NCI-H1930 (cell line): ENCODE measurements around the gene OBI1.

Source experiments
- DNase-seq, 2 experiments: peaks; one replicate each; lab custom pipeline; 2025; lab: John Stamatoyannopoulos, UW

OBI1 gene

DNA sequence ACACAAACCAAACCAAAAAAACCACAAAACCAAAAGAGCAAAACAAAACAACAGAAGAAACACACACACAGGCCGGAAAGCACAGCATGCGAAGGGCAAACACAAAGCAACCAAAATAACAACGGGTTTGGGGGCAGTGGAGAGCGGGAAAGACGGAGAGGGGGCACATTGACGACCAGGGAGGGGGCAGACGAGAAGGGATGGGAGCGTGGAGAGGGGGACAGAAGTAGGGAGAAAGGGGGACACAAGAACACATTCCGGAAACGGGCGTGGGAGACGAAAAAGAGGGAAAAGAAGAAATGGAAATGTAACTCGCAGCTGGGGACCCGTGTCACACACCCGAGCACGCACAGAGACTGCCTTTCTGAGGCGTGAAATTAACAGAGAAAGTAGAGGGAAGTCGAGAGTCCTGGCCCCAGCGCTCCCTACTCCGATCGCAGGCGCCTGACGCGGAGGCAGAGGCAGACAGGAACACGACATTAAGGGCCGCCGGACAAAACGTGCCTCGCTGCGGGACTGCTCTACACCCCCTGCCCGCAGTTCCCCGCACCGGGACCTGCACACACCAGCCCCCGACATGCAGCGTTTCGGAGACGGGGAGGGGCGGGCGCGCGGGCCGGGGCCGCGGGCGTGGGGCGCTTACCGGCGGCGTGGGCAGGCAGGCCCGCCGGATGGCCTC is 56.3 kb downstream of the OBI1 start:
- DNase-seq: no peak

DNA sequence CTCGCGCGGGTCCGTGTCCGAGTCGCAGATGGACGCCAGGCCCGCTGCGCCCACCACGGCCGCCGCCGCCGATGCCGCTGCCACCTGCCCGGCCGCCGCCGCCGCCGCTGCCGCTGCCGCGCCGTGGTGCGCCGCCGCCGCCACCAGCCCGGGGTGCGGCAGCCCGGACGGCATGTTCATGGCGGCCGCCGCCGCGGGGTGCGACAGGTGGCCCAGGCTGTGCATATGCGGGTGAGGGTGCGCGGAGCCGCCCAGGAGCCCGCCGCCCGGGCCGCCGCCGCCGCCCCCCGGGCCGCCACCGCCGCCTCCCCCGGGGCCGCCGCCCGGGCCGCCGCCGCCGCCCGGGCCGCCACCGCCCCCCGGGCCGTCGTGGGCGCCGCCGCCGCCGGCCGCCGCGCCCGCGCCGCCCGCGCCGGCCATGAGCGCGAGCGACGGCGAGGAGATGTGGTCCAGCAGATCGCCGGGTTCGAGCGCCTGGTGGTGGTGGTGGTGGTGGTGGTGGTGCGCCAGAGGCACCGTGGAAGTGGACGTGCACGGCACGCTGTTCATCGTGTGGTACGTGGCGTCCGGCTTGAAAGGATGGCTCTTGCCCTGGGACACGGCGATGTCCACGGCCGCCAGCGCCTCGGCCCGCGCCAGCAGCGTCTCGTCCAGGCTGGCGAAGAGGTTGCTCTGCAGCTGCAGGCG is 56.9 kb downstream of the OBI1 start:
- no peak for DNase-seq

DNA sequence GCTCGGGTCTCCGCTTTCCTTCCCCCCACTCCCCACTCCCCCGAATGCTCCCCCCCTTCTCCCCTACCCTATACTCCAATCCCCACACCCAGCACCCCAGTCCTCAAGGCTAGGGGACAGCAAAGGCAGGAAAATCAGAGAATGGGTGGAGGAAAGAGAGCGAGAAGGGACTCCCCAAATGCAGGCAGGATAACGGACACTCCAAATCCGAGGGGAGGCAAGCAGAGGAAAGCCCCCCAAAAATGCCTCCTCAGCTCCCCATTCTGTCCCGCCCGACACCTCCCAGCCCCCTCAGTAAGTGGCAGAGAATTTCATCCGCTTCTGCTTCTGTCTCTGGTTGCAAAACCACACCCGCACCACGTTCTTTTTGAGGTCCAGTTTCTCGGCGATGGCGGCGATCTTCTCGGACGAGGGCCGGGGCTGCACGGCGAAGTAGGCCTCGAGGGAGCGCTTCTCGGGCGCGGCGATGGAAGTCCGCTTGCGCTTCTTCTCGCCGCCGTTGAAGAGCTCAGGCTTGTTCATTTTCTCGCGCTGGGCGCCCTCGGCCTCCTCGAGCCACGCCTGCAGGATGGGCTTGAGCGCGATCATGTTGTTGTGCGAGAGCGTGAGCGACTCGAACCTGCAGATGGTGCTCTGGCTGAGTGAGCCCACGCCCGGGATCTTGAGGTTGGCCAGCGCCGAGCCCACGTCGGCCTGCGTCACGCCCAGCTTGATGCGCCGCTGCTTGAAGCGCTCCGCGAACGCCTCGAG is 57.7 kb downstream of the OBI1 start:
- DNase-seq: no peak

DNA sequence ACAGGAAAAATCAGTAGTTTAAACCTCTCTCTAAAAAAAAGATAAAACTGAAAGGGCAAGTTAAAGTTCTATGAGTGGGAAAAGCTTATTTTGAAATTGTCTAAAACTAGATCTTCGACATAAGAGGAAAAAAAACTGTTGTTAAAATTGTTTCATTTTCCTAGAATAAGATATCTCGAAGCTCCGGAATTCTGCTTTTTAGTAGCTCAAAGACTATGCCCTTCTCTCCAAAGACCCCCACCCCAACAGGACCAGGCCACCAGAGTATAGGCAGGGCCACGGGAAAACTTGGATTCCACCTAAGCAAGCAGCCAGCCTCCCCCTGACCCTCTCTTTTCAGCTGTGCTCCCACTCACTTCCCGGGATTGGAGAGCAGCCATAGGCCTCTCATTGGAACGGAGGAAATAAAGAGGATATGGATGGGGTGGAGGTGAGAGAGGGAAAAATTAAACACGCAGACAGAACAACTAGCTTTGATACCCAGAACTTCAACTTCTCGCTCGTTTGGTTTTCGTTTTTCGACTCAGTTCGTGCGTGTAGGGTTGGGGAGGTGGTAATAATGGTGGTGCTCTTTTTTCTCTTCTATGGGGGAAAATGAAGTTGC is 58.6 kb downstream of the OBI1 start:
- no peak for DNase-seq

DNA sequence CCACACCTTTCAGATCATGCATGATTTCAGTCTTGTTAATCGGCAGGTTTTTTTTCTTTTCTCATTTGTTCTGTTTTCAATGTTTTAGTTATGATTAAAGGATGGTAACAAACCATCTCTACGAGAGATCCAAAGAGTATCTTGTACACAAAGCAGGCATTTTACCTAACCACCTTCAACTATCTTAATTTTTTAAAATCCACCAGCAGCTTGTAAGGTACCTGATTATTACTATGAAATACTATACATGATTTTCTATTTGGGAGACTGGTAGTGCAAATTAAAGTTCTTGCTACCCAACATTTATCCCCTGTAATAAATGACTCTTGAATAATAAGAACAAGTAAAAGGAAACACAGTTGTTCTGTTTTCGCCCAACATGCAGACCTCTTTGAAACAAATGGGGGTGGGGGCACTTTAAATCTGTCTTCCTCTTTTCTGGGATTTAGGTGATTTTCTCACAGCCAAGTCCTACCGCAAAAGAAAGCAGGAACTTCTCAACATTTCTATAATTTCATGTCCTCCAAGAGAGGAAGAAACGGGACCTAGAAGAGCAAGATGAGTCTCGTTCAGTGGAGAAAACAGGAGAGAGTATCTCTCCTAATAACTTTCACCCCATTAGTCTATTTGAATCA is 59.2 kb downstream of the OBI1 start:
- DNase-seq: no peak

DNA sequence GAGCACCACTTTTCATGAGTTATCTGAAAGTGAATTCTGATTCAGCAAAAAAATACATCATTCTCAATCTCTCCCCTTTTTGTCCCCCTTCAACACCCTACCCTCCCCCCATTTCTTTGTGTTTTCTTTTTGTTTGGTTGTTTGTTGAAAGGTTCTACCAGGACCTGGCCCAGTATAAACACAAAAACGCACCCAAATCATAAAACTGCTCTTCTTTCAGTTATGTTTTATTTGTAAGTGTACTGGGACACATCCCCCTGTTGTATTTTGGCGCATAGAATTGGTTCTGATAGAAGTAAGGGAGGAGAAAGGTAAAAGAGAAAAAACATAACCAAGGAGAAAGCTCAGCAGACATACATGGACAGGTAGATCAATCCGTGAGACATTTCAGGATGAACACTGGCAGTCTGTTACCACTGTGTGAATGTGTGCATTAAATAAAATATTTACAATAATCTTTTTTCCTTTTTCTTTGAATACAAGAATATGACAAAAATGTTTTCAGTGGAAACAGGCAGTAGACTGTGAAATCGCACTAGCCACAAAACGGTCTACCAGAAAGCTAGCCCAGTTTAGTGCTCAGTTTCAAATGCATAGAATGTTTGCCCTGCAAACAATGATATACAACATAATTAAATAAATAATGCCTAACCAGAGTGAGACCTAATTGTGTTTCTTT is 59.9 kb downstream of the OBI1 start:
- DNase-seq: no peak

DNA sequence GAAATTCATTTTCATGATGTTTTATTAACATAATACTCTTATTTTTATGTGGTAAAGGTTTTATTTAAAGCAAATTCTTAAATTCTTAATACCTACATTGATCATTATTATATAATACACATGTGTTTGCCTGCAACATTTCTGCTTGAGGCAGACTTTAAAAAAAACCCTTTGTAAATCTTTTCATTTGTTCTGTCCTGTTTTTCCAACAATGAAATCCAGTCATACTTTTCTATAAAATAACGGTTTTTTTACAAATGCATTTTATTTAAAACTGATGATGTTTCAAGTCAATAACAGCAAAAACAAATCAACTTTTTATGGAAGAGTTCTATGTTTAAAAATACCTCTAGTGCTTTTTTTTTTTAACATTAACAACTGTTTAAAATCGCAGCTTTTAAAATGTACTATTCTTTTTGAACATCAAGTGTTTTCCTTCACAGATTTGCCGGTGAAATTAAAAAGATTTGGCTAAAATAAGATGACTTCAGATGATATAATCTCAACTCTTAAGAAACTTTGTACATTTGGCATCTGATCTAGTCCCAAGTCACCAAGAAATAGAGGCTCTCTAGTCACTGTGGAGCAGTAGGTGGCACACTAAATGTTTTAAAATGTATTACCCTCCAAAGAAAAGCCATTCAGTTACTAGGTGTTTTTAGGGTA is 60.7 kb downstream of the OBI1 start:
- no peak for DNase-seq

DNA sequence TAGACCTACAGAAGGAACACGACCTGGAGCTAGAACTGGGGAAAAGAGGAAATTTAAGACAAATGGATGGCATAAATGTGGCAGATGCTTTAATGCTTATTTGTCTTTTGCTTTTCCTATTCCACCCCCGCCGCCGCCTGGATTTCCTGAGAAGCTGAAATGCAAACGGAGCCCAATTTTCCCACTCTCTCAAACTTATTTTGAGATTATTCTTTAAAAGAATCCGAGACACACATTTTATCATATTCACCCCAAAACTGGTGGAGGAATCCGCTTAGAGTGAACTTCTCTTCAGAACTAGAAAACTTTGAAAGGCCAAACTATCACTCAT is 61.4 kb downstream of the OBI1 start:
- DNase-seq: no peak

DNA sequence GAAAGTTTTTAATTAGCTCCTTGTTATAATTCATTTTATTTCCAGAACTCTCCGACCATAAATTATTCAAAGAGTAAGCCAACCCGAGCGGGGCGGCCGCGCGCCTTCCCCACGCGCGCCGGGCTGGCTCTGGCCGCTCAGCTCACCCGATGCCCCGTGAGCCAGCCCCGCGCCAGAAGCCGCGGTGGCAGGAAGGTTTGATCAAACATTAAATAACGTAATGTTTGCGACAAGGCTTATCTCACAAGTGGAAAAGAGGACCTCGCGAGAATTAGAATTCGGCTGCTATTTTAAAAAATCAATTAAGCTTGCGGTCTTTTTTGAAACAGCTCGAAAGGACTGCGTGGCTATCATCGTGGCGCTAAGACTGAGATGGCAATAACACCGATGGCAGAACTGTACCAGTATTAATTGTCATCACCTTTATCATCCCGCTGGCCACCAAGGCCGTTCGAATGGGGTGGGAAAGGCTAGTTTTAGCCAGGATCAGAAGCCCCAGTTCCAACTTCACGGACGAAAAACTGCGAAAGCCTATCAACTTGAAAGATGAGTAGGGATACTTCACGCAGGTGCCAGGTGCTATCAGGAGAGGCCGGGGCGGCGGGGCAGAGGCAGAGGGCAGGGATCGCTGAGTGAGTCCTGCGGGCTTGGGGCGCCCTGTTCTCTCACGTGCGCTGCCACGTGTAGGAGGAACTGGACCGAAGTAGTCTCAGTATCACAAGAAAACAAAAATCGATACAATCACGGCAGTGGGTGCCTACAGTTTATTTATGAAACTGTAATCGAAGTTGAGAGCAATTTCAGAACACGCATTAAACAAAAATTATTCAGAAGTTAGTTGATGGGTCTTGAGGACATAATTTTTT is 62.0 kb downstream of the OBI1 start:
- no peak for DNase-seq

DNA sequence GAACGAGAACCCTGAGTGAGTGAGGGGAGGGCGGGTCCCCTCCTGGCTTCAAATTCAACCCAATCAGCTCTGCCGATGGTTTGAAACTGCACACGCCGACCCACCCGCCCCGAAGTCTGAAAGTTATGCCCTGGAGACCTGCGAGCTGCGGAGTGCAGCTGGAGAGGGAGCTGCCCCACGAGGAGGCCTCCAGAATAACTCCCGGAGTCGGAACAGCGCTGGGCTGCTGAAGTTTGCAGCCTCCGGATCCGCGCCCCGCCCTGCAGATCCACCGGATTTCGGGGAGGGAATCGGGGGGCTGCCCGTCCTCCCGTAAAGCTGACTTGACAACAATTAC is 62.6 kb downstream of the OBI1 start:
- DNase-seq: no peak

DNA sequence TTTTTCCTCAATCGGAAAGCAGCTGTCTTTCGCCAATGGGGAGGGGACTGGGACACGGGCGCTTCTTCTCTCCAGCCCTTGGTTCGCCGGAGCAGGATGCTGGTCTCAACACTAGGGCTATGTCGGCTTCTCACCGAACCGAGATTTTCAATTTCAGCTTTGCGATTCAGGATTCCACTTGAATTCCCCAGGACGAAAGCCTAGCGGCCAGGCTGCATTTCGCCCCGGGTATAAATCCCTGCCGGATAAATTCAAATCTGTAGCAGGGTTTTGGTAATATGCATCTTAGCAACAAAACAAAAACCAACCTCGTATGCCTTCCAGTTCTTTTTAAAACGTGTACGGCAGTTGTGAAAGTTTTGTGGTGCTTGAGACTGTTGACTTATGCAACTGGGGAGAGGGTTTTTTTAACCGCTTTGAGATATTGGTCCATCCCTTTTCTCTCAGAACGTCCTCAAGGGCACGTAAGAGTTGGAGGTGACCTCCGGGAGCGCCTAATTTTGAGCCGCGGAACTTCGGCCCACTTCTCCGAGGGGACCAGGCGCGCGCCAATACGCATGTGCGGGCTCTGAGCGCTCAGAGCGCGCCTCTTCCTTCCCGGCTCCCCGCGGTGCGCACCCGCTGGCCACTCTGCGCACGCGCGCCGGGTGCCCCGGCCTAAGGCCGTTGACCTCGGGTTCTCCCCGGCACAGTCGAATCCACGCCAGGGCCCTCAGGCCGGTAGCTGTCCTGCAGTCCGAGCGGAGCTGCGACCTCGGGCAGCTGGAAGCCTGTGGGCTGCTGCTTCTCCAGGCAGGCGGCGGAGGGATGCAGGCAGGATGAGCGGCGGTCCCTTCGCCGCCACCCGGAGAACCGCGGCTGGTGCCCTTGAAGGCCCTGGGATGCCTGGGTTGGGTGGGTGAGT is 63.2 kb downstream of the OBI1 start:
- DNase-seq: peak in 1 of 2 experiments; percentile 10

DNA sequence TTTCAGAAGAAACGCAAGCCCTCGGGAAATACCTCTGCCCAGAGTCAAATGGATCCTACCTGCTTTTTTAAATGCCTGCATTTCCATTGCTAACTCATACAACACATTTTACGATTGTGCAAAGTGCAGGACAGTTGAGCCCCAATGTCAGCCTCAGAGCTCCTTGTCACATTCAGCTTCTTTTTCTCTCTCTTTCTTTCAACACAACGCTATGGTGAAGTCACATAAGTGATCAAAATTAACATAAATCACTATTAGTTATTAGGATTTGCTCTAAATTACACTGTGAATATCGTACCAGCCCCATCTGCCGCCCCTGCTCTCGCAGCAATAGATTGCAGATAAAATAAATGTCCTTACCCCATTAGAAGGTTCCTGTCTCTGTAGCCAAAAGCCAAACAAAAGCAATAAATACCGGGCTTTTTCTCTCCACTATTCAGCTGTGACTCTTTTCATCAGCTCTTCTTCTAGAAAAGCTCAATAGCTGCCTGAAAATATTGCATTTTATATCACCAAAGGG is 64.4 kb downstream of the OBI1 start:
- DNase-seq: no peak

DNA sequence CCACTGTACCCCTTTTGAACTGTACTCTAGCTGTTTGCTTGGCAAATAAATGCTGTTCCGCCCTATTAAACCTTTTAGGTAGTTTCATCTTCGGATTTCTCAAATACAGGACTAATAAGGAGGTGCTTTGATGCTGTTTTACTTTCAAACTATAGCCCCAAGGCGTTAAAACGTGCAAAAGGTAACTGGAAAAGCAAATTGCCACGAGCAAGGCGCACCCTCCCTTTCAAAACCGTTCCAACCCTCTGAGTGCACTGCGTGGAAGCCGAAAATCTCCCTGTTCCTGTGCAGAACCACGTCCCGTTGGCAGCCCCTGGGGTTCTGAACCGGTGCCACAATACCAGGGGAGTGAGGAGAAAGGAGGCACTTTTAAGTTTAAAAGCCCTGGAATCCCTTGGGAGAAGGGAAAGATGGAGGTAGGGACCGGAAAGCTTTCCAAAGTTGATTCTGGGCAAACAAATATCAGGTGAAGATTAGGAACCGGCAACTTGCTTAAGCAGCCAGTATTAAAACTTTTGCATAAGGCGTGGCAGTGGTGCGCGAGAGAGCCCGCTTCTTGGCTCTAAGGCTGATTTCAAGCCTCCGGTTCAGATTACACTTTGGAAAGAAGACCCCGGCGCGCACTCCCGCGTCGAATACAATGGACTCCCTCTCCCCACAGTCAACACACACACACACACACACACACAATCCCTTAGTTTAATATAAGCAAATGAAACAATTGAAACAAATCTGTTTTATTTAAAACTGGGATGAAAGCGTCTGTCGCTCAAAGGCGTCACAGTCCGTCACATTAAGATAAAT is 65.1 kb downstream of the OBI1 start:
- no peak for DNase-seq

DNA sequence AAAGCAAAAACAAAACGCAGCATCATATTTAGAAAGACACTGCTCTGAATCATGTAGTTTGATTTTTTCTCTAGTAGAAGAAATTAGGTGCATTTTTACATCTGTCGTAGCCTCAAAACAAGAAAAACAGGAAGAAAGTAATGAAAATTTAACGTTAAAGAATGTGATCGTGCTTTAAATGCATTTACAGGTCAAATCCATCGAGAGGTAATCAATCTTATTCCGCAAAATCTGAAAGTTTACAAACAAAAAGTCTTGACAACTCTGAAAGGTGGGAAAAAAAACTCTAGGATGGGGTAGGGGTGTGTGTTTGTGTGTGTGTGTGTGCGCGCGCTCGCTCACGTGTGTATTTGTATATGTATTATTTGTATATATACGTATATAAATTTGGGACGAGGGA is 65.8 kb downstream of the OBI1 start:
- no peak for DNase-seq

DNA sequence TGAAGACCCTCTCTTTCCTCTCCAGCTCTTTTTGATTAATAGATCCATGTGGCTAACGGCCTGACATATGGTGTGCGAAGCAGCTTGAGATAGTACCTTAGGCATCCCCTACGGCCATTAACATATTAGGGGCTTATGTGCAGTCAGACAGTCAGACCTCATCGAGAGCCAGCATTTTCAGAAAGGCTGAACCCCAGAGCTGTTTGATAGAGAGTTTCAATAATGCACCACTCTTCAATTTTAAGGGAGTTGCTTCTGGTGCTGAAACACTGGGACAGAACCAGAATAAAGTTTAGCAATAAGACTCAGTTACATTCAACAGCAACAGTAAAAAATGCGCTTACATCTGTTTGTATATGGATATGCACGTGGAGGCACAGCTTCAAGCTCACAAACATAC is 66.4 kb downstream of the OBI1 start:
- no peak for DNase-seq

DNA sequence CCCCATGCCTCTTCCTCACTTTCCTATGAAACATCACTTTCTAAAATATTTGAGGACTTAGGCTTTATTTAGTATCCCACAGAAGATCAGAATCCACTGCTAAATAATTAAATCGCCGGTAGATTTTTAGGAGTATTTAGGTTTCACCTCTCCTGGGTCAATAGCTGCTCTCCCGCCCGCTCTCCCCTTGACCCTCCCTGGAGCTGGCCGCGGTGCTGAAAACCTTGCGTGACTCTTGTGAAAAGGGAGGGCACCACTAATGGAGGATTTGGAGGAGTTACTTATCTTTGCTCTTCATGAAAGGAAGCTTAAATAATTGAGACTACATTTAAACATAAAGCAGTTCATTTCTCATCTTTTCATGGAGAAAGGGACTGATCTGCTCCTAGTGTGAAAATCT is 69.7 kb downstream of the OBI1 start:
- DNase-seq: no peak

DNA sequence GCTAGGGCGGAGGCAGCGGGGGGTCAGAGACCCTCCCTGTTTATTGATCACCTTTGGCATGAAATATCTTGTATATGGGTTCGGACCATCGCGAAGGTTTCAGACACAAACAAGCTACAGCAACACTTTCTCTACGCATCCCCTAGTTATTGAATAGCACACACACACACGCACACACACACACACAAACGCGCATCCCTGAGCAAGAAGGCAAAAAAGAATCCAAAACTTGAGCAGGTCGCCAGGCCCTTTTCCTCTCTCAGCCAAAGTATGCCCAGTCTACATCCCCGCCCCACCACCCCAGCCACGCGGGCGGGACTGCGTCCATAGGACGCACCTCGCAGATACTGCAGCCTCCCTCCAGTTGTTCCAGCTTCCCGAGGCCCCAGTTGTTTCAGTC is 71.6 kb downstream of the OBI1 start:
- DNase-seq: no peak

DNA sequence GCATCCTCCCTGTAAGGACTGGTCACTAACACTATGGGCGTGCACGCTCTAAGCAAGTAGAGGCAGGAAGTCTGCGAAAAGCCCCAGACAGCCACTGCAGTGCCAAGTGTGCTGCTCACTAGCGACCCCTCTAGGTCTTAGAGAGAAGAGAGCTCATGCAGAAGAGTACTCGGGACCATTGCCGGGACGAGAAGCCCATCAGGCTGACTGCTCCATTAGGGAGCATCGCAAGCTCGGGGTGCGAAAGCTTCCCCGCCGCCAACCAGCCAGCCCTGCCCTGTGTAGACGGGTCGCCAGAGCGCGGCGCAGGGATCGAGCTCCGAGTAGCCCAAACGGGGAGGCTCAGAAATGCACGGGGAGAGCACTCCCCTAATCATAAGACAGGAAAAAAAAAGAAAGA is 72.2 kb downstream of the OBI1 start:
- no peak for DNase-seq
